HepG2 (cell line): ENCODE measurements around the gene XRCC1. TPM values are rescaled to one million over a fixed set of nuclear protein-coding genes. Genes with fewer than 3 reads are reported as not detected.

ENCODE experiments used
- CENPT ChIP-seq: sonication (generic); formaldehyde crosslinking; IDR thresholded peaks from 2 replicates; pipeline ENCODE4 v1.8.0; 2022; ENCODE audit warnings: low read depth, mild to moderate bottlenecking, moderate library complexity, missing genetic modification reagents
- GATAD1 ChIP-seq: IDR thresholded peaks from 2 replicates; pipeline ENCODE4 v1.6.1; 2016; ENCODE audit warnings: missing genetic modification reagents, missing compliant biosample characterization
- ISX ChIP-seq: sonication (generic); formaldehyde crosslinking; conservative IDR thresholded peaks from 2 replicates; pipeline ENCODE4 v1.5.0; 2020; ENCODE audit warnings: missing genetic modification reagents
- JUND ChIP-seq: sonication (generic); formaldehyde crosslinking; IDR thresholded peaks from 2 replicates; pipeline ENCODE4 v1.8.0; 2022; ENCODE audit warnings: mild to moderate bottlenecking, missing genetic modification reagents
- MIER3 ChIP-seq: IDR thresholded peaks from 2 replicates; pipeline ENCODE4 v1.6.1; 2016; ENCODE audit warnings: missing compliant biosample characterization, borderline replicate concordance
- NAIF1 ChIP-seq: sonication (generic); formaldehyde crosslinking; IDR thresholded peaks from 2 replicates; pipeline ENCODE4 v1.5.0; 2020; ENCODE audit warnings: mild to moderate bottlenecking, missing genetic modification reagents, borderline replicate concordance
- REL ChIP-seq: sonication (generic); formaldehyde crosslinking; conservative IDR thresholded peaks from 2 replicates; pipeline ENCODE4 v1.8.0; 2022; ENCODE audit warnings: mild to moderate bottlenecking, missing genetic modification reagents, moderate library complexity
- TSC22D2 ChIP-seq: sonication (generic); formaldehyde crosslinking; IDR thresholded peaks from 2 replicates; pipeline ENCODE4 v1.5.1; 2020; ENCODE audit warnings: missing genetic modification reagents, mild to moderate bottlenecking, borderline replicate concordance
- ZNF160 ChIP-seq: sonication (generic); formaldehyde crosslinking; IDR thresholded peaks from 2 replicates; pipeline ENCODE4 v1.8.0; 2022; ENCODE audit warnings: mild to moderate bottlenecking, inconsistent platforms, missing genetic modification reagents
- ZNF333 ChIP-seq: sonication (generic); formaldehyde crosslinking; IDR thresholded peaks from 2 replicates; pipeline ENCODE4 v1.4.0; 2020; ENCODE audit warnings: mild to moderate bottlenecking, missing genetic modification reagents, borderline replicate concordance
- ZNF468 ChIP-seq: sonication (generic); formaldehyde crosslinking; IDR thresholded peaks from 2 replicates; pipeline ENCODE4 v1.8.0; 2022; ENCODE audit warnings: mild to moderate bottlenecking, moderate library complexity, missing genetic modification reagents
- ZNF607 ChIP-seq: sonication (generic); formaldehyde crosslinking; IDR thresholded peaks from 2 replicates; pipeline ENCODE4 v1.5.1; 2020; ENCODE audit warnings: missing genetic modification reagents, mild to moderate bottlenecking, borderline replicate concordance
- ZNF768 ChIP-seq: sonication (generic); formaldehyde crosslinking; IDR thresholded peaks from 2 replicates; pipeline ENCODE4 v1.4.0; 2020; ENCODE audit warnings: missing genetic modification reagents
- ZSCAN22 ChIP-seq: sonication (generic); formaldehyde crosslinking; IDR thresholded peaks from 2 replicates; pipeline ENCODE4 v1.4.0; 2020; ENCODE audit warnings: mild to moderate bottlenecking, missing genetic modification reagents
- polyA plus RNA-seq, 8 experiments: library from polyadenylated mRNA; depleted of rRNA in 3 of 8; stranded (reverse) in 7 of 8; unstranded in 1 of 8; fragments of >200 nt; fragmentation: Illumina TruSeq in 4 of 8; extraction: Trizol in 4 of 8; gene quantifications; 2 replicates each; pipeline versions ENCODE4 v1.2.1 to v1.2.3, GENCODE V29; 2011 to 2016; ENCODE audit warnings: low read depth in 4 of 8, missing spikeins in 1 of 8, mixed read lengths in 1 of 8; ENCODE audit not compliant: insufficient read depth in 1 of 8
- total RNA-seq, 5 experiments: library from RNA; depleted of rRNA; stranded (reverse); fragments of >200 nt; fragmentation: Illumina TruSeq; extraction: Trizol; gene quantifications; 2 replicates each; pipeline ENCODE4 v1.2.3, GENCODE V29; 2016; ENCODE audit warnings: low read depth in 1 of 5
- TF ChIP-seq, protein P1 (sequence below): sonication (generic); formaldehyde crosslinking; IDR thresholded peaks from 2 replicates; pipeline ENCODE4; 2020; ENCODE audit warnings: missing genetic modification reagents, mild to moderate bottlenecking, borderline replicate concordance
- TF ChIP-seq, protein P2 (sequence below): sonication (generic); formaldehyde crosslinking; IDR thresholded peaks from 2 replicates; pipeline ENCODE4 v1.9.0; 2021; ENCODE audit warnings: missing genetic modification reagents, borderline replicate concordance
- TF ChIP-seq, protein P3 (sequence below): sonication (generic); formaldehyde crosslinking; IDR thresholded peaks from 2 replicates; pipeline ENCODE4 v1.4.0; 2020; ENCODE audit warnings: mild to moderate bottlenecking, missing genetic modification reagents
- TF ChIP-seq, protein P4 (sequence below): sonication (generic); formaldehyde crosslinking; IDR thresholded peaks from 2 replicates; pipeline ENCODE4 v1.4.0; 2020; ENCODE audit warnings: missing genetic modification reagents

The XRCC1 gene
- total and polyA plus RNA-seq, 2 of the 13 experiments (the other 11 are each of a cell fraction or from before 2014, with no cell fraction given) = 24.7 to 26.3 TPM

DNA sequence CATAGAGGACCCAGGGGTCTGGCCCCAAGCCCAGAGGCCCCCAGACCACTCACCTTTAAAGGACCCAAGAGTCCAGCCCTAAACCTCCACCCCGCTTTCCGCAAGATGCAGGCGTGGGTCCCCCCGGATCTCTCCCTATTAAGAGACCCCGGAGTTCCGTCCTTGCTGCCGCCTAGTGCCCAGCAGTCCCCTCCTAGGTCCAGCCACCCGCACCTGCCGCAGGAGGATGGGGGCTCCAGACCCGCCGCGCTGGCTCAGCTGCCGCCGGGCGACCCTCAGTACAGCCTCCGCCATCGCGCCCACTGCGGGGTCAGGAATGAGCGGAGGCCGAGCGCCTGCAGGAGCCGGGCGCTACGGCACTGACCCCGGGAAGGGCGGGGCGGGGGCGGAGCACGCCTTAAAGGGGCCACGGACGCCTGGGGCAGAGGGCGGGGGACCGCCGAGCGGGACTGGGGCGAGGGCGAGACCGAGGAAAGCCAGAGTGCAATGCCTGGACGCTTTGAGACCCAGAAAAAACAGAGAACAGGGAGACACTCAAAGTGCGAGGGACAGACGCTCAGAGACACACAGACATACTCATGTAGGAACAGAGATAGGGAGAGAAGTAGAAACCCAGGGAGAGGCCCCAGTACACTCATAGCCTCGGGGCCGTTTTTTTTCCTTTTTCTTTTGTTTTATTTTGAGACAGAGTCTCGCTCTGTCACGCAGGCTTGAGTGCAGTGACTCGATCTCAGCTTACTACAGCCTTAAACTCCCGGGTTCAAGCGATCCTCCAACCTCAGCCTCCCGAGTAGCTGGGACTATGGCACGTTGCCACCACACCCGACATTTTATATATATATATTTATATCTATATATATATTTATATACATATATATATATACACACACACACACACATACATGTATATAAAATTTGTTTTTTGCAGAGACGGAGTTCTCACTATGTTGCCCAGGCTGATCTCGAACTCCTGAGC is 48.2 kb downstream of the XRCC1 start, which contains the start of gene ETHE1 (continued):
- TF ChIP-seq, protein P1, sequence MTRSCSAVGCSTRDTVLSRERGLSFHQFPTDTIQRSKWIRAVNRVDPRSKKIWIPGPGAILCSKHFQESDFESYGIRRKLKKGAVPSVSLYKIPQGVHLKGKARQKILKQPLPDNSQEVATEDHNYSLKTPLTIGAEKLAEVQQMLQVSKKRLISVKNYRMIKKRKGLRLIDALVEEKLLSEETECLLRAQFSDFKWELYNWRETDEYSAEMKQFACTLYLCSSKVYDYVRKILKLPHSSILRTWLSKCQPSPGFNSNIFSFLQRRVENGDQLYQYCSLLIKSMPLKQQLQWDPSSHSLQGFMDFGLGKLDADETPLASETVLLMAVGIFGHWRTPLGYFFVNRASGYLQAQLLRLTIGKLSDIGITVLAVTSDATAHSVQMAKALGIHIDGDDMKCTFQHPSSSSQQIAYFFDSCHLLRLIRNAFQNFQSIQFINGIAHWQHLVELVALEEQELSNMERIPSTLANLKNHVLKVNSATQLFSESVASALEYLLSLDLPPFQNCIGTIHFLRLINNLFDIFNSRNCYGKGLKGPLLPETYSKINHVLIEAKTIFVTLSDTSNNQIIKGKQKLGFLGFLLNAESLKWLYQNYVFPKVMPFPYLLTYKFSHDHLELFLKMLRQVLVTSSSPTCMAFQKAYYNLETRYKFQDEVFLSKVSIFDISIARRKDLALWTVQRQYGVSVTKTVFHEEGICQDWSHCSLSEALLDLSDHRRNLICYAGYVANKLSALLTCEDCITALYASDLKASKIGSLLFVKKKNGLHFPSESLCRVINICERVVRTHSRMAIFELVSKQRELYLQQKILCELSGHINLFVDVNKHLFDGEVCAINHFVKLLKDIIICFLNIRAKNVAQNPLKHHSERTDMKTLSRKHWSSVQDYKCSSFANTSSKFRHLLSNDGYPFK (CRISPR knock-in tag) = peak; percentile 50; the same call in 1 of the 2 replicates
- TF ChIP-seq, protein P2, sequence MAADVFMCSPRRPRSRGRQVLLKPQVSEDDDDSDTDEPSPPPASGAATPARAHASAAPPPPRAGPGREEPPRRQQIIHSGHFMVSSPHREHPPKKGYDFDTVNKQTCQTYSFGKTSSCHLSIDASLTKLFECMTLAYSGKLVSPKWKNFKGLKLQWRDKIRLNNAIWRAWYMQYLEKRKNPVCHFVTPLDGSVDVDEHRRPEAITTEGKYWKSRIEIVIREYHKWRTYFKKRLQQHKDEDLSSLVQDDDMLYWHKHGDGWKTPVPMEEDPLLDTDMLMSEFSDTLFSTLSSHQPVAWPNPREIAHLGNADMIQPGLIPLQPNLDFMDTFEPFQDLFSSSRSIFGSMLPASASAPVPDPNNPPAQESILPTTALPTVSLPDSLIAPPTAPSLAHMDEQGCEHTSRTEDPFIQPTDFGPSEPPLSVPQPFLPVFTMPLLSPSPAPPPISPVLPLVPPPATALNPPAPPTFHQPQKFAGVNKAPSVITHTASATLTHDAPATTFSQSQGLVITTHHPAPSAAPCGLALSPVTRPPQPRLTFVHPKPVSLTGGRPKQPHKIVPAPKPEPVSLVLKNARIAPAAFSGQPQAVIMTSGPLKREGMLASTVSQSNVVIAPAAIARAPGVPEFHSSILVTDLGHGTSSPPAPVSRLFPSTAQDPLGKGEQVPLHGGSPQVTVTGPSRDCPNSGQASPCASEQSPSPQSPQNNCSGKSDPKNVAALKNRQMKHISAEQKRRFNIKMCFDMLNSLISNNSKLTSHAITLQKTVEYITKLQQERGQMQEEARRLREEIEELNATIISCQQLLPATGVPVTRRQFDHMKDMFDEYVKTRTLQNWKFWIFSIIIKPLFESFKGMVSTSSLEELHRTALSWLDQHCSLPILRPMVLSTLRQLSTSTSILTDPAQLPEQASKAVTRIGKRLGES (CRISPR knock-in tag) = no peak
- TF ChIP-seq NAIF1 (CRISPR knock-in tag) = peak; percentile 47; the same call in 1 of the 2 replicates
- TF ChIP-seq, protein P3, sequence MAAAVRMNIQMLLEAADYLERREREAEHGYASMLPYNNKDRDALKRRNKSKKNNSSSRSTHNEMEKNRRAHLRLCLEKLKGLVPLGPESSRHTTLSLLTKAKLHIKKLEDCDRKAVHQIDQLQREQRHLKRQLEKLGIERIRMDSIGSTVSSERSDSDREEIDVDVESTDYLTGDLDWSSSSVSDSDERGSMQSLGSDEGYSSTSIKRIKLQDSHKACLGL = 0 out of 2 replicates have a peak, but pooled peaks have one; percentile 44
- no peak for TF ChIP-seq ISX (CRISPR knock-in tag)
- TF ChIP-seq ZNF468 (CRISPR knock-in tag) = no peak
- peak; percentile 50; the same call in 1 of the 2 replicates for TF ChIP-seq MIER3
- TF ChIP-seq, protein P4, sequence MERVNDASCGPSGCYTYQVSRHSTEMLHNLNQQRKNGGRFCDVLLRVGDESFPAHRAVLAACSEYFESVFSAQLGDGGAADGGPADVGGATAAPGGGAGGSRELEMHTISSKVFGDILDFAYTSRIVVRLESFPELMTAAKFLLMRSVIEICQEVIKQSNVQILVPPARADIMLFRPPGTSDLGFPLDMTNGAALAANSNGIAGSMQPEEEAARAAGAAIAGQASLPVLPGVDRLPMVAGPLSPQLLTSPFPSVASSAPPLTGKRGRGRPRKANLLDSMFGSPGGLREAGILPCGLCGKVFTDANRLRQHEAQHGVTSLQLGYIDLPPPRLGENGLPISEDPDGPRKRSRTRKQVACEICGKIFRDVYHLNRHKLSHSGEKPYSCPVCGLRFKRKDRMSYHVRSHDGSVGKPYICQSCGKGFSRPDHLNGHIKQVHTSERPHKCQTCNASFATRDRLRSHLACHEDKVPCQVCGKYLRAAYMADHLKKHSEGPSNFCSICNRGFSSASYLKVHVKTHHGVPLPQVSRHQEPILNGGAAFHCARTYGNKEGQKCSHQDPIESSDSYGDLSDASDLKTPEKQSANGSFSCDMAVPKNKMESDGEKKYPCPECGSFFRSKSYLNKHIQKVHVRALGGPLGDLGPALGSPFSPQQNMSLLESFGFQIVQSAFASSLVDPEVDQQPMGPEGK (CRISPR knock-in tag) = peak; percentile 79
- no peak for TF ChIP-seq CENPT (CRISPR knock-in tag)
- TF ChIP-seq TSC22D2 (CRISPR knock-in tag) = no peak
- TF ChIP-seq ZNF768 = peak; percentile 60; the same call in 1 of the 2 replicates
- TF ChIP-seq REL (CRISPR knock-in tag) = peak; percentile 65; the same call in 1 of the 2 replicates
- TF ChIP-seq ZNF160 (CRISPR knock-in tag) = peak; percentile 54; the same call in 1 of the 2 replicates
- TF ChIP-seq ZNF607 = peak; percentile 67; the same call in 1 of the 2 replicates
- no peak for TF ChIP-seq JUND (CRISPR knock-in tag)
- TF ChIP-seq ZSCAN22 (CRISPR knock-in tag) = peak; percentile 97
- no peak for TF ChIP-seq ZNF333
- TF ChIP-seq GATAD1 (CRISPR knock-in tag) = peak; percentile 45; the same call in 1 of the 2 replicates
